HEK293 (cell line): ENCODE data around the gene CNTNAP4.

ENCODE experiments used
- CTCF ChIA-PET: fragments of 350-600 bp; formaldehyde crosslinking; extraction: SDS; loops from one replicate; lab custom pipeline; 2021; ENCODE audit warnings: antibody characterized with exemption; lab: Yijun Ruan, JAX
- POLR2A ChIA-PET: fragments of 300-600 bp; formaldehyde crosslinking; extraction: SDS; loops from one replicate; lab custom pipeline; 2020; ENCODE audit warnings: antibody characterized with exemption, inconsistent platforms; lab: Yijun Ruan, JAX
- H3K27ac ChIP-seq: fragments of 200-500 bp; sonication (Bioruptor generic); 2 replicates; pipeline ENCODE4 v1.5.1; 2014; ENCODE audit warnings: low read depth, low read length, control low read depth, inconsistent platforms; ENCODE audit errors: extremely low read depth
- H3K36me3 ChIP-seq, 2 experiments: fragments of 200-500 bp in 1 of 2; sonication (Bioruptor generic) in 1 of 2; 1 replicate in 1 of 2; 2 replicates in 1 of 2; pipeline ENCODE4 v1.5.1; 2014 to 2017; ENCODE audit warnings: inconsistent platforms in 2 of 2, low read length in 2 of 2; ENCODE audit not compliant: control insufficient read depth in 2 of 2, insufficient read depth in 1 of 2
- H3K4me1 ChIP-seq: fragments of 200-500 bp; sonication (Bioruptor generic); 2 replicates; pipeline ENCODE4 v1.5.1; 2014; ENCODE audit warnings: mild to moderate bottlenecking, low read length, inconsistent platforms; ENCODE audit not compliant: control insufficient read depth, insufficient read depth
- H3K4me3 ChIP-seq: 2 replicates; pipeline ENCODE4 v1.5.1; 2011; ENCODE audit warnings: low read depth, mild to moderate bottlenecking, control low read depth, low read length, moderate library complexity
- H3K9me3 ChIP-seq: fragments of 200-500 bp; sonication (Bioruptor generic); 2 replicates; pipeline ENCODE4 v1.5.1; 2014; ENCODE audit warnings: low read depth, low read length, inconsistent platforms; ENCODE audit not compliant: control insufficient read depth, insufficient read depth
- CTCF ChIP-seq: fragments of 450-650 bp; formaldehyde crosslinking; IDR thresholded peaks from 2 replicates; pipeline ENCODE4 v1.5.1; 2016; ENCODE audit warnings: missing biosample characterization, missing genetic modification characterization
- KLF16 ChIP-seq: fragments of 450-650 bp; formaldehyde crosslinking; IDR thresholded peaks from 2 replicates; pipeline ENCODE4 v1.5.1; 2017; ENCODE audit warnings: missing biosample characterization, missing genetic modification characterization
- PRDM2 ChIP-seq: fragments of 450-650 bp; formaldehyde crosslinking; IDR thresholded peaks from 2 replicates; pipeline ENCODE4 v1.5.1; 2016; ENCODE audit warnings: missing biosample characterization, missing genetic modification characterization, borderline replicate concordance
- ZFP37 ChIP-seq: fragments of 450-650 bp; formaldehyde crosslinking; IDR thresholded peaks from 2 replicates; pipeline ENCODE4 v1.5.1; 2016; ENCODE audit warnings: missing biosample characterization, missing genetic modification characterization
- ZNF157 ChIP-seq: fragments of 450-650 bp; formaldehyde crosslinking; IDR thresholded peaks from 2 replicates; pipeline ENCODE4 v1.5.1; 2016; ENCODE audit warnings: missing biosample characterization, missing genetic modification characterization
- ZNF221 ChIP-seq: fragments of 450-650 bp; formaldehyde crosslinking; IDR thresholded peaks from 2 replicates; pipeline ENCODE4 v1.5.1; 2017; ENCODE audit warnings: missing biosample characterization, missing genetic modification characterization, borderline replicate concordance
- ZNF335 ChIP-seq: fragments of 450-650 bp; formaldehyde crosslinking; conservative IDR thresholded peaks from 2 replicates; pipeline ENCODE4 v1.5.1; 2016; ENCODE audit warnings: missing biosample characterization, missing genetic modification characterization
- ZNF514 ChIP-seq: fragments of 450-650 bp; formaldehyde crosslinking; IDR thresholded peaks from 2 replicates; pipeline ENCODE4 v1.5.1; 2016; ENCODE audit warnings: missing biosample characterization, missing genetic modification characterization
- ZNF623 ChIP-seq: fragments of 450-650 bp; formaldehyde crosslinking; IDR thresholded peaks from 2 replicates; pipeline ENCODE4 v1.5.1; 2016; ENCODE audit warnings: missing biosample characterization, missing genetic modification characterization
- ZNF626 ChIP-seq: fragments of 450-650 bp; sonication (Bioruptor Pico); formaldehyde crosslinking; IDR thresholded peaks from 2 replicates; pipeline ENCODE4 v1.5.1; 2018; ENCODE audit warnings: missing biosample characterization, missing genetic modification characterization, inconsistent platforms
- ZNF645 ChIP-seq: fragments of 450-650 bp; formaldehyde crosslinking; IDR thresholded peaks from 2 replicates; pipeline ENCODE4; 2016; ENCODE audit warnings: missing biosample characterization, missing genetic modification characterization
- ZNF660 ChIP-seq: fragments of 450-650 bp; IDR thresholded peaks from 2 replicates; pipeline ENCODE4 v1.5.1; 2018; ENCODE audit warnings: missing biosample characterization, mild to moderate bottlenecking, missing genetic modification characterization
- ZNF776 ChIP-seq: fragments of 450-650 bp; formaldehyde crosslinking; IDR thresholded peaks from 2 replicates; pipeline ENCODE4 v1.5.0; 2017; ENCODE audit warnings: missing biosample characterization, missing genetic modification characterization, borderline replicate concordance

CNTNAP4 gene

GRCh38 chr16:76607317-76607716, 330.1 kb downstream of the CNTNAP4 start:
- ChIA-PET POLR2A (no interaction called here), CTCF (no interaction called here)
- no peak overlapping the region for H3K4me3 ChIP-seq
- TF ChIP-seq PRDM2 (tag by site-specific recombination) (no peak), ZNF623 (no peak), ZNF221 (no peak), ZFP37 (tag by site-specific recombination) (no peak), ZNF776 (no peak), ZNF335 (tag by site-specific recombination) (no peak), KLF16 (tag by site-specific recombination) (no peak), ZNF645 (tag by site-specific recombination) (no peak), ZNF660 (tag by site-specific recombination) (no peak), ZNF514 (tag by site-specific recombination) (no peak), ZNF626 (tag by site-specific recombination) (no peak), CTCF (tag by site-specific recombination) (no peak), ZNF157 (tag by site-specific recombination) (no peak)
- no peaks in the 10 kb centered on the region for H3K4me1 ChIP-seq
- H3K36me3 ChIP-seq, result no peaks in the 10 kb centered on the region
- no peaks in the 10 kb centered on the region for H3K9me3 ChIP-seq
- H3K27ac ChIP-seq, result no peak overlapping the region
